ENCODE measurements around the gene LRMDA.

GRCh38 chr10:75672842-75673241 lies 241.4 kb downstream of the LRMDA start:
- no peak for TF ChIP-seq CTCF (IDR thresholded peaks at IDR 0.05; ENCODE audit: low read depth, low read length)
- TF ChIP-seq EZH2phosphoT487 (IDR thresholded peaks at IDR 0.05; ENCODE audit: low read depth), result no peak

Data from OCI-LY3 (cell line).